CD4-positive, alpha-beta memory T cell (primary cell): ENCODE results near the gene DOCK1. TPM values are rescaled to one million over a fixed set of nuclear protein-coding genes. Genes with fewer than 3 reads are reported as not detected.

ENCODE experiments used
- CTCF ChIA-PET: fragments of 350-600 bp; sonication (Branson Sonifier 250); formaldehyde crosslinking; loops from one replicate; lab custom pipeline; 2021; ENCODE audit warnings: inconsistent platforms; ENCODE audit not compliant: partially characterized antibody; lab: Charles Lee
- POLR2A ChIA-PET: fragments of 350-600 bp; sonication (Branson Sonifier 250); formaldehyde crosslinking; loops from one replicate; lab custom pipeline; 2021; ENCODE audit not compliant: partially characterized antibody; lab: Charles Lee
- DNase-seq, 5 donors: peaks; one replicate each; pipeline versions ENCODE4 v3.0.0 to v3.0.0-alpha.2; 2020 to 2022; ENCODE audit warnings: mixed read lengths in 1 of 5
- H3K27ac ChIP-seq: one replicate; pipeline ENCODE4 v1.7.0; 2013; ENCODE audit warnings: low read depth, low read length
- H3K27me3 ChIP-seq: 2 replicates; pipeline ENCODE4 v1.7.0; 2013; ENCODE audit warnings: mild to moderate bottlenecking, low read length, moderate library complexity; ENCODE audit not compliant: insufficient read depth
- H3K36me3 ChIP-seq: 2 replicates; pipeline ENCODE4 v1.7.0; 2013; ENCODE audit warnings: mild to moderate bottlenecking, low read length, moderate library complexity; ENCODE audit not compliant: insufficient read depth
- H3K4me1 ChIP-seq: 2 replicates; pipeline ENCODE4 v1.7.0; 2013; ENCODE audit warnings: mild to moderate bottlenecking, low read length, moderate library complexity; ENCODE audit not compliant: insufficient read depth
- H3K4me3 ChIP-seq, 2 donors: one replicate each; pipeline ENCODE4 v1.7.0; 2013; ENCODE audit warnings: low read length in 2 of 2, mild to moderate bottlenecking in 1 of 2
- H3K9me3 ChIP-seq, 2 donors: one replicate each; pipeline ENCODE4 v1.7.0; 2013; ENCODE audit warnings: low read length in 2 of 2, control low read depth in 1 of 2; ENCODE audit not compliant: control insufficient read depth in 1 of 2
- H3K27ac Mint-ChIP-seq, 7 donors: one replicate each; pipeline ENCODE4 v1.8.0; 2020 to 2021; ENCODE audit warnings: mixed read lengths in 7 of 7, mild to moderate bottlenecking in 6 of 7, inconsistent platforms in 3 of 7, moderate library complexity in 3 of 7
- H3K27me3 Mint-ChIP-seq, 2 donors: one replicate each; pipeline ENCODE4 v1.8.0; 2020 to 2021; ENCODE audit warnings: mixed read lengths in 2 of 2
- H3K36me3 Mint-ChIP-seq, 2 donors: one replicate each; pipeline ENCODE4 v1.8.0; 2020 to 2021; ENCODE audit warnings: mixed read lengths in 2 of 2, inconsistent platforms in 1 of 2, mild to moderate bottlenecking in 1 of 2
- H3K4me1 Mint-ChIP-seq, 4 donors: one replicate each; pipeline ENCODE4 v1.8.0; 2020 to 2021; ENCODE audit warnings: mixed read lengths in 4 of 4, mild to moderate bottlenecking in 1 of 4
- H3K4me3 Mint-ChIP-seq, 8 donors: one replicate each; pipeline ENCODE4 v1.8.0; 2020 to 2021; ENCODE audit warnings: mixed read lengths in 8 of 8, mild to moderate bottlenecking in 7 of 8, moderate library complexity in 6 of 8, inconsistent platforms in 3 of 8
- H3K9me3 Mint-ChIP-seq, 8 donors: one replicate each; pipeline ENCODE4 v1.8.0; 2020 to 2021; ENCODE audit warnings: mixed read lengths in 8 of 8, mild to moderate bottlenecking in 5 of 8, inconsistent platforms in 3 of 8, moderate library complexity in 1 of 8
- intact Hi-C: fragments of 100-400 bp; cut with micrococcal nuclease; formaldehyde crosslinking; loops from one replicate; pipeline ENCODE4 v1.15.1; 2023
- polyA plus RNA-seq, 2 donors: library from polyadenylated mRNA; unstranded; fragments of 300-500 nt; fragmentation: Illumina TruSeq; gene quantifications; one replicate each; pipeline ENCODE4 v1.2.3, GENCODE V29; 2021
- total RNA-seq, 2 experiments: library from RNA; stranded (reverse); gene quantifications; one replicate each; pipeline ENCODE4 v1.2.3, GENCODE V29; 2021

Gene DOCK1
- total and polyA plus RNA-seq, 4 experiments from 2014 or later, result 0.17 TPM; not detected in 2

- Histone ChIP-seq H3K4me1 (no peaks in the 10 kb centered on the region), H3K27me3 (no peaks in the 10 kb centered on the region), H3K4me3 (no peak overlapping the region), H3K36me3 (no peaks in the 10 kb centered on the region), H3K27ac (no peak overlapping the region), H3K9me3 (no peaks in the 10 kb centered on the region)
- intact Hi-C loops, result no loop called here
- Mint-ChIP-seq H3K4me3 (no peak overlapping the region), H3K27ac (no peak overlapping the region), H3K9me3 (peaks cover 0 to 4% (median 1%) of the 10 kb centered on the region in 8 donors), H3K36me3 (no peaks in the 10 kb centered on the region), H3K4me1 (no peaks in the 10 kb centered on the region), H3K27me3 (peaks cover under 1 to 4% of the 10 kb centered on the region in 2 donors)
- POLR2A ChIA-PET, result no interaction called here
- CTCF ChIA-PET, result no interaction called here
- DNase-seq, result no peak
These were observed 228.7 kb downstream of the DOCK1 start for GRCh38 chr10:127133672-127134500.

GRCh38 chr10:127135844-127136577 is 230.8 kb downstream of the DOCK1 start:
- H3K27me3 Mint-ChIP-seq, result peaks cover 0 to 4% of the 10 kb centered on the region in 2 donors
- Histone ChIP-seq H3K27ac (no peak overlapping the region), H3K9me3 (no peaks in the 10 kb centered on the region), H3K27me3 (no peaks in the 10 kb centered on the region), H3K4me3 (no peak overlapping the region), H3K36me3 (no peaks in the 10 kb centered on the region), H3K4me1 (no peaks in the 10 kb centered on the region)
- no peak overlapping the region for H3K4me3 Mint-ChIP-seq
- H3K27ac Mint-ChIP-seq, result no peak overlapping the region
- intact Hi-C loops, result no loop called here
- no peaks in the 10 kb centered on the region for H3K36me3 Mint-ChIP-seq
- POLR2A ChIA-PET, result no interaction called here
- CTCF ChIA-PET, result no interaction called here
- no peak for DNase-seq
- H3K4me1 Mint-ChIP-seq, result no peaks in the 10 kb centered on the region
- peaks cover 0 to 7% (median 1%) of the 10 kb centered on the region in 8 donors for H3K9me3 Mint-ChIP-seq

- Mint-ChIP-seq H3K4me1 (no peaks in the 10 kb centered on the region), H3K9me3 (peaks cover 0 to 9% (median 0%) of the 10 kb centered on the region in 8 donors), H3K27ac (no peak overlapping the region), H3K4me3 (no peak overlapping the region), H3K36me3 (no peaks in the 10 kb centered on the region), H3K27me3 (peaks cover 0 to 4% of the 10 kb centered on the region in 2 donors)
- H3K27ac ChIP-seq, result no peak overlapping the region
- no peaks in the 10 kb centered on the region for H3K4me1 ChIP-seq
- DNase-seq, result no peak
- intact Hi-C loops, result no loop called here
- H3K4me3 ChIP-seq, result no peak overlapping the region
- CTCF ChIA-PET, result no interaction called here
- POLR2A ChIA-PET, result no interaction called here
- H3K36me3 ChIP-seq, result no peaks in the 10 kb centered on the region
- H3K27me3 ChIP-seq, result no peaks in the 10 kb centered on the region
- no peaks in the 10 kb centered on the region for H3K9me3 ChIP-seq
These were observed 232.2 kb downstream of the DOCK1 start for GRCh38 chr10:127137391-127137790.

GRCh38 chr10:127142136-127142535 is 236.9 kb downstream of the DOCK1 start:
- H3K27ac ChIP-seq, result no peak overlapping the region
- no peaks in the 10 kb centered on the region for H3K9me3 ChIP-seq
- no peaks in the 10 kb centered on the region for H3K4me1 Mint-ChIP-seq
- no peak overlapping the region for H3K27ac Mint-ChIP-seq
- H3K4me1 ChIP-seq, result no peaks in the 10 kb centered on the region
- no peak for DNase-seq
- ChIA-PET POLR2A (no interaction called here), CTCF (no interaction called here)
- peaks cover 0 to 9% (median 0%) of the 10 kb centered on the region in 8 donors for H3K9me3 Mint-ChIP-seq
- no peak overlapping the region for H3K4me3 ChIP-seq
- intact Hi-C loops, result no loop called here
- H3K27me3 Mint-ChIP-seq, result peaks cover 0 to 2% of the 10 kb centered on the region in 2 donors
- H3K4me3 Mint-ChIP-seq, result no peak overlapping the region
- H3K36me3 Mint-ChIP-seq, result no peaks in the 10 kb centered on the region
- H3K27me3 ChIP-seq, result no peaks in the 10 kb centered on the region
- no peaks in the 10 kb centered on the region for H3K36me3 ChIP-seq

- H3K9me3 Mint-ChIP-seq, result peaks cover 0 to 5% (median 0%) of the 10 kb centered on the region in 8 donors
- DNase-seq, result no peak
- H3K27ac Mint-ChIP-seq, result no peak overlapping the region
- no peaks in the 10 kb centered on the region for H3K36me3 Mint-ChIP-seq
- no peak overlapping the region for H3K4me3 Mint-ChIP-seq
- Histone ChIP-seq H3K4me1 (no peaks in the 10 kb centered on the region), H3K27ac (no peak overlapping the region), H3K4me3 (no peak overlapping the region), H3K36me3 (no peaks in the 10 kb centered on the region), H3K9me3 (no peaks in the 10 kb centered on the region), H3K27me3 (no peaks in the 10 kb centered on the region)
- ChIA-PET POLR2A (no interaction called here), CTCF (no interaction called here)
- intact Hi-C loops, result no loop called here
- no peaks in the 10 kb centered on the region for H3K4me1 Mint-ChIP-seq
- peaks cover 0 to 2% of the 10 kb centered on the region in 2 donors for H3K27me3 Mint-ChIP-seq
These were observed 237.6 kb downstream of the DOCK1 start for GRCh38 chr10:127142856-127143255.

- H3K4me3 ChIP-seq, result no peak overlapping the region
- H3K4me3 Mint-ChIP-seq, result no peak overlapping the region
- peaks cover 0 to 4% (median 0%) of the 10 kb centered on the region in 8 donors for H3K9me3 Mint-ChIP-seq
- no peaks in the 10 kb centered on the region for H3K27me3 ChIP-seq
- no peak overlapping the region for H3K27ac Mint-ChIP-seq
- H3K4me1 ChIP-seq, result no peaks in the 10 kb centered on the region
- H3K27ac ChIP-seq, result no peak overlapping the region
- H3K27me3 Mint-ChIP-seq, result peaks cover 0 to 2% of the 10 kb centered on the region in 2 donors
- no peak for DNase-seq
- ChIA-PET POLR2A (no interaction called here), CTCF (no interaction called here)
- intact Hi-C loops, result no loop called here
- no peaks in the 10 kb centered on the region for H3K4me1 Mint-ChIP-seq
- no peaks in the 10 kb centered on the region for H3K9me3 ChIP-seq
- no peaks in the 10 kb centered on the region for H3K36me3 Mint-ChIP-seq
- H3K36me3 ChIP-seq, result no peaks in the 10 kb centered on the region
These were observed 239.9 kb downstream of the DOCK1 start for GRCh38 chr10:127145173-127145572.

GRCh38 chr10:127146661-127147060 is 241.4 kb downstream of the DOCK1 start:
- DNase-seq, result no peak
- Histone ChIP-seq H3K9me3 (no peaks in the 10 kb centered on the region), H3K27ac (no peak overlapping the region), H3K27me3 (no peaks in the 10 kb centered on the region), H3K4me3 (no peak overlapping the region), H3K36me3 (no peaks in the 10 kb centered on the region), H3K4me1 (no peaks in the 10 kb centered on the region)
- Mint-ChIP-seq H3K27me3 (peaks cover 0 to 2% of the 10 kb centered on the region in 2 donors), H3K4me3 (no peak overlapping the region), H3K27ac (no peak overlapping the region), H3K9me3 (peaks cover 0 to 2% (median 0%) of the 10 kb centered on the region in 8 donors), H3K4me1 (no peaks in the 10 kb centered on the region), H3K36me3 (no peaks in the 10 kb centered on the region)
- POLR2A ChIA-PET, result no interaction called here
- CTCF ChIA-PET, result no interaction called here
- intact Hi-C loops, result no loop called here
